CD14-positive monocyte (primary cell): ENCODE data around the gene TMEM126A. TPM values are rescaled to one million over a fixed set of nuclear protein-coding genes. Genes with fewer than 3 reads are reported as not detected.

Experiments used
- DNase-seq, 3 donors: peaks; one replicate each; pipeline ENCODE4 v3.0.0-alpha.2; 2011 to 2022
- H2AFZ ChIP-seq: 2 replicates; pipeline ENCODE4 v1.6.0; 2012; ENCODE audit warnings: mild to moderate bottlenecking, low read depth, low read length, inconsistent platforms; ENCODE audit not compliant: insufficient read depth, poor library complexity, severe bottlenecking
- H3K27ac ChIP-seq, 2 donors: 1 replicate in 1 of 2; 2 replicates in 1 of 2; pipeline ENCODE4 v1.5.1; 2012 to 2013; ENCODE audit warnings: low read length in 2 of 2, control low read depth in 1 of 2, inconsistent platforms in 1 of 2, low read depth in 1 of 2, mild to moderate bottlenecking in 1 of 2
- H3K27me3 ChIP-seq, 2 donors: one replicate each; pipeline versions ENCODE4 v1.6.0 to v1.6.1; 2011 to 2013; ENCODE audit warnings: low read length in 2 of 2; ENCODE audit not compliant: control insufficient read depth in 2 of 2, insufficient read depth in 2 of 2
- H3K36me3 ChIP-seq, 2 donors: replicated peaks in 1 of 2; 1 replicate in 1 of 2; 2 replicates in 1 of 2; pipeline versions ENCODE4 v1.5.1 to v1.6.1; 2012 to 2013; ENCODE audit warnings: low read length in 2 of 2, control low read depth in 1 of 2, inconsistent platforms in 1 of 2, mild to moderate bottlenecking in 1 of 2; ENCODE audit not compliant: insufficient read depth in 2 of 2, control insufficient read depth in 1 of 2
- H3K4me1 ChIP-seq, 2 donors: 1 replicate in 1 of 2; 2 replicates in 1 of 2; pipeline versions ENCODE4 v1.5.1 to v1.6.1; 2012 to 2013; ENCODE audit warnings: low read length in 2 of 2, control low read depth in 1 of 2, inconsistent platforms in 1 of 2, mild to moderate bottlenecking in 1 of 2, moderate library complexity in 1 of 2; ENCODE audit not compliant: insufficient read depth in 2 of 2, control insufficient read depth in 1 of 2
- H3K4me2 ChIP-seq: replicated peaks from 2 replicates; pipeline ENCODE3; 2012; ENCODE audit warnings: low read length, moderate library complexity, mild to moderate bottlenecking; ENCODE audit not compliant: poor library complexity, severe bottlenecking; ENCODE audit errors: extremely low read depth
- H3K4me3 ChIP-seq, 3 experiments: fragments of 200-600 bp in 1 of 3; sonication (generic) in 1 of 3; replicated peaks in 1 of 3; 1 replicate in 2 of 3; 2 replicates in 1 of 3; pipeline ENCODE4 v1.5.1; 2011 to 2013; ENCODE audit warnings: low read length in 3 of 3, mild to moderate bottlenecking in 3 of 3, control low read depth in 2 of 3, low read depth in 2 of 3, inconsistent platforms in 1 of 3, moderate library complexity in 1 of 3
- H3K79me2 ChIP-seq: 2 replicates; pipeline ENCODE4 v1.6.0; 2012; ENCODE audit warnings: mild to moderate bottlenecking, control low read depth, inconsistent platforms, low read length, moderate library complexity; ENCODE audit not compliant: insufficient read depth
- H3K9ac ChIP-seq: 2 replicates; pipeline ENCODE4 v1.6.0; 2017; ENCODE audit warnings: low read length, mild to moderate bottlenecking; ENCODE audit not compliant: insufficient read depth, poor library complexity, severe bottlenecking
- H3K9me3 ChIP-seq, 2 donors: replicated peaks in 1 of 2; 1 replicate in 1 of 2; 2 replicates in 1 of 2; pipeline versions ENCODE4 v1.5.1 to v1.6.1; 2012 to 2013; ENCODE audit warnings: low read length in 2 of 2, control low read depth in 1 of 2; ENCODE audit not compliant: control insufficient read depth in 1 of 2, insufficient read depth in 1 of 2
- H4K20me1 ChIP-seq: 2 replicates; pipeline ENCODE4 v1.6.0; 2012; ENCODE audit warnings: mild to moderate bottlenecking, low read length, control low read depth, moderate library complexity; ENCODE audit not compliant: insufficient read depth
- H3K27ac Mint-ChIP-seq, 7 donors: one replicate each; pipeline ENCODE4 v1.8.0; 2020; ENCODE audit warnings: mild to moderate bottlenecking in 7 of 7, mixed read lengths in 7 of 7, moderate library complexity in 6 of 7, inconsistent platforms in 2 of 7
- H3K27me3 Mint-ChIP-seq, 3 donors: one replicate each; pipeline ENCODE4 v1.8.0; 2021 to 2022; ENCODE audit warnings: low read depth in 3 of 3, mild to moderate bottlenecking in 3 of 3, mixed read lengths in 3 of 3, moderate library complexity in 3 of 3, inconsistent platforms in 1 of 3
- H3K36me3 Mint-ChIP-seq, 2 donors: one replicate each; pipeline ENCODE4 v1.8.0; 2020; ENCODE audit warnings: mixed read lengths in 2 of 2, inconsistent platforms in 1 of 2, mild to moderate bottlenecking in 1 of 2
- H3K4me1 Mint-ChIP-seq: one replicate; pipeline ENCODE4 v1.8.0; 2020; ENCODE audit warnings: mild to moderate bottlenecking, mixed read lengths
- H3K4me3 Mint-ChIP-seq, 2 donors: one replicate each; pipeline ENCODE4 v1.8.0; 2020; ENCODE audit warnings: mild to moderate bottlenecking in 2 of 2, mixed read lengths in 2 of 2, moderate library complexity in 1 of 2
- H3K9me3 Mint-ChIP-seq, 7 donors: one replicate each; pipeline ENCODE4 v1.8.0; 2020 to 2022; ENCODE audit warnings: mixed read lengths in 7 of 7, mild to moderate bottlenecking in 6 of 7, moderate library complexity in 6 of 7, inconsistent platforms in 2 of 7
- CTCF ChIP-seq: fragments of 200-600 bp; IDR thresholded peaks from one replicate; pipeline ENCODE4 v1.8.0; 2022; ENCODE audit warnings: antibody characterized with exemption, mild to moderate bottlenecking
- WGBS: methylation state at CpG from one replicate; pipeline ENCODE4 v1.1.5; 2013; ENCODE audit warnings: missing lambda C conversion rate; ENCODE audit not compliant: insufficient coverage; 5-methylcytosine and 5-hydroxymethylcytosine counted together
- intact Hi-C, 2 donors: fragments of 100-400 bp; cut with micrococcal nuclease; formaldehyde crosslinking; loops; one replicate each; pipeline versions ENCODE4 v1.15.0 to v1.15.1; 2023
- polyA plus RNA-seq, 3 donors: library from polyadenylated mRNA; depleted of rRNA in 1 of 3; unstranded in 2 of 3; stranded (reverse) in 1 of 3; fragments of 300-500 nt in 2 of 3; fragments of >200 nt in 1 of 3; fragmentation: Illumina TruSeq in 2 of 3; gene quantifications; 1 replicate in 2 of 3; 2 replicates in 1 of 3; pipeline ENCODE4 v1.2.3, GENCODE V29; 2012 to 2021

The TMEM126A gene
- polyA plus RNA-seq, 3 donors, result 23.9 to 71.3 (median 71.1) TPM

DNA sequence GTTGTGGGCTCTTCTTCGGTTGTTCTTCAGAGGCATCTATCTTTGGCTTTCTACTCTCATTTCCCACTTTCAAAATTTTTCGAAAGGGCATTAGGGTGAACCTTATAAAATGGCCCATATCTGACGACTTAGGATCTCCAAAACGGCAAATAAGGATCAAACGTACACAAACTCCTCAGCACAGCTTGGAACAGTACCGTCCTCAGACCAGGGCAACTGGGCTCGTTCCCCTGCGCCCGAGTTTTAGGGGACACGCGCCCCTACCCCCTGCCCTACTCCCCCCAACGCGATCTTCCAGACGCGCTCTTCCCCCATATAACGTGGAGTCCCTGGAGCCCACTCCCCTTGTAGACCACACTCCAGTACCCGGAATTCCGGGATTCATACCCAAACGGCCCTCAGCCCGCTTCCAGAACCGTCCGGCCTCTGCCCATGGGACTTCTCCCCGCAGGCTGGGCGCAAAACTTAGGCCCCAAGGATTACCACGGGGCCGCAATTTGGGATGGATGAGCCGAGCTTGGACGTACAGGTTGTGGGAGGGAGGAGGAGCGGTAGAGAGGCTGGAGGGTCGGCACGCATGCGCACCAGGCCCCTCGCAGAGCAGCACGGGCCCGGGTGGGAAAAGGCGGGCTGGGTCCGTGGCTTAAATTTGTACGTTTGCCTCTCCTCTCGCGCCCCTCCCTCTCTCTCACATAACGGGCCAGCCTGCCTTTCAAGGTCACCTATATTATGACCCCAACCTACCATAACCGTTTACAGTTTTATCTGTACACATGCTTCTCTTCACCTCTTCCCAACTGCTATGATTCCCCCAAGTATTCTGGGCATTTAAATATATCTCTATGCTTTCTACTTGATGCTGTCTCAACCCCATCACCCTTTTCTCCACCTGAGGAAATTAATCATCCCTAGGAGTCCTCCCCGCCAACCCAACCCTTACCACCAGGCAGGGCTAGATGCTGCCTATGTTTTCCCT is 34.9 kb downstream of the TMEM126A start:
- Histone ChIP-seq H3K79me2 (no peaks in the 10 kb centered on the region), H3K4me3 (peak overlapping the region; percentile 46 to 81 (median 52)), H3K4me2 (peak overlapping the region; percentile 78), H3K9ac (peak overlapping the region; percentile 68), H3K4me1 (peaks cover 0 to 7% of the 10 kb centered on the region in 2 donors), H3K36me3 (no peaks in the 10 kb centered on the region), H3K27me3 (no peaks in the 10 kb centered on the region), H3K27ac (peak overlapping the region in 1 of 2 donors; percentile 46), H2AFZ (peak overlapping the region; percentile 97), H3K9me3 (no peaks in the 10 kb centered on the region), H4K20me1 (no peaks in the 10 kb centered on the region)
- Mint-ChIP-seq H3K9me3 (no peaks in the 10 kb centered on the region), H3K36me3 (no peaks in the 10 kb centered on the region), H3K4me3 (peak overlapping the region; percentile 81 to 91), H3K4me1 (peaks cover 15% of the 10 kb centered on the region), H3K27ac (peak overlapping the region in 4 of 7 donors; percentile 58 to 69 (median 59)), H3K27me3 (peaks cover 0 to 2% (median 0%) of the 10 kb centered on the region in 3 donors)
- WGBS, result 21% methylated on average over 31 of the region's 43 CpGs
- peak in 1 of 3 donors; percentile 12 for DNase-seq
- TF ChIP-seq CTCF, result no peak
- intact Hi-C loops, result no loop called here

DNA sequence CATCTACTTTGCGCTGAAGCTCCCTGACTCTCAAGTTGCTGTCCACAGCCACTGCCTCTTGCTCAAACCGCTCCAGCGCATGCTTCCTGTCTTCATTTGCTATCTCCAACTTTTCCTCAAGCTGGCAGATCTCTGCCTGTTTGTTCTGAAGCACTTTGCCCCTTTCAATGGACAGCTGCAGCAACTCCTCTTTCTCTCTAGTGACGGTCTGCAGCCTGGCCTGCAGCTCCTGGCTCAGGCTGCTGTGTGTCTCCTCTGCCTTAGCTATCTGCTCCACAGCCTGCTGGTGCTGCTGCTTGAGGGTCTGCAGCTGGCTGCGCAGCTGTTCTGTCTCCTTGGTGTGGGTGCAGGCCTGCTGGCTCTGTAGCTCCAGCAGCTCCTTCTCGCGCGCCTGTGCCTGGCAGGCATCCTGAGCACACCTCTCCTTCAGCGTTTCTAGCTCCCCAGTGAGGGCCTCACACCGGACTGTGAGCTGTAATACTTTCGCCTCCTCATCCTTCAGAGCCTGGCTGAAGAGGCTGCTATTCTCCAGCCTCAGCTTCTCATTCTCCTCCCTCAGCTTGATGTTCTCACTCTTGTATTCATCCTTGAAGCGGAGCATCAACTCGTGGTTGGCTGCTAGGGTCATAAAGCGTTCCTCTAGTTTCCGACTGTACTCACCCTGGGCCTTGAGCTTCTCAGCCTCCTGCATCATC is 37.5 kb downstream of the TMEM126A start:
- H3K9me3 ChIP-seq, result no peaks in the 10 kb centered on the region
- H3K9ac ChIP-seq, result no peak overlapping the region
- 92% methylated on average over 15 of the region's 15 CpGs for WGBS
- no peaks in the 10 kb centered on the region for H3K36me3 Mint-ChIP-seq
- H3K9me3 Mint-ChIP-seq, result no peaks in the 10 kb centered on the region
- no peak overlapping the region for H3K27ac ChIP-seq
- H3K4me1 Mint-ChIP-seq, result peaks cover 15% of the 10 kb centered on the region
- H3K4me1 ChIP-seq, result peaks cover 0 to 7% of the 10 kb centered on the region in 2 donors
- H3K27me3 Mint-ChIP-seq, result peaks cover 0 to 2% (median 0%) of the 10 kb centered on the region in 3 donors
- intact Hi-C loops, result no loop called here
- H3K4me3 Mint-ChIP-seq, result no peak overlapping the region
- H2AFZ ChIP-seq, result no peak overlapping the region
- no peak for DNase-seq
- no peak overlapping the region for H3K4me2 ChIP-seq
- H3K27me3 ChIP-seq, result no peaks in the 10 kb centered on the region
- TF ChIP-seq CTCF, result no peak
- H4K20me1 ChIP-seq, result no peaks in the 10 kb centered on the region
- no peaks in the 10 kb centered on the region for H3K79me2 ChIP-seq
- H3K36me3 ChIP-seq, result no peaks in the 10 kb centered on the region
- H3K27ac Mint-ChIP-seq, result peak overlapping the region in 1 of 7 donors; percentile 1
- H3K4me3 ChIP-seq, result no peak overlapping the region
